Suprapubic skin (tissue), 3 donors: Measurements from ENCODE around the gene IDH3B.

Experiments
- CTCF ChIP-seq, 2 donors: fragments of 200-600 bp in 1 of 2; fragments of 450-650 bp in 1 of 2; sonication (generic) in 1 of 2; IDR thresholded peaks; one replicate each; pipeline ENCODE4 v1.5.1; 2016 to 2019; ENCODE audit warnings: antibody characterized with exemption in 2 of 2, mild to moderate bottlenecking in 1 of 2, moderate library complexity in 1 of 2
- EP300 ChIP-seq: sonication (generic); formaldehyde crosslinking; IDR thresholded peaks from one replicate; pipeline ENCODE4 v1.6.1; 2017; ENCODE audit warnings: antibody characterized with exemption
- POLR2A ChIP-seq, 2 donors: fragments of 450-650 bp; IDR thresholded peaks; one replicate each; pipeline ENCODE4 v1.6.1; 2017; ENCODE audit warnings: antibody characterized with exemption in 2 of 2, mild to moderate bottlenecking in 2 of 2, moderate library complexity in 2 of 2

- TF ChIP-seq CTCF (IDR thresholded peaks at IDR 0.05) (no peak), POLR2A (IDR thresholded peaks at IDR 0.05) (no peak), EP300 (no peak)
These were observed 39.9 kb upstream of the IDH3B start for GRCh38 chr20:2703716-2704475.
